Fibroblast of the aortic adventitia (primary cell): ENCODE data around the gene APOBEC3G. TPM values are rescaled to one million over a fixed set of nuclear protein-coding genes. Genes with fewer than 3 reads are reported as not detected.

Source experiments
- DNase-seq: peaks from one replicate; pipeline ENCODE4 v3.0.0-alpha.2; 2010; ENCODE audit warnings: low read depth
- H3K4me3 ChIP-seq: 2 replicates; pipeline ENCODE4 v1.5.1; 2011; ENCODE audit warnings: low read depth, mild to moderate bottlenecking, control low read depth, low read length, moderate library complexity
- CTCF ChIP-seq: IDR thresholded peaks from 2 replicates; pipeline ENCODE4 v1.5.1; 2011; ENCODE audit warnings: mild to moderate bottlenecking, low read length, control low read depth, inconsistent platforms; ENCODE audit not compliant: insufficient read depth
- total RNA-seq: library from RNA; depleted of rRNA; stranded (reverse); fragments of >200 nt; gene quantifications from 2 replicates; pipeline ENCODE4 v1.2.3, GENCODE V29; 2012; ENCODE audit warnings: low replicate concordance

Gene APOBEC3G
- total RNA-seq, 1 donor: 7.4 TPM

- no peak overlapping the region for H3K4me3 ChIP-seq
- DNase-seq: no peak
- no peak for TF ChIP-seq CTCF
Measured at GRCh38 chr22:39080052-39080762, 3.1 kb downstream of the APOBEC3G start.

- H3K4me3 ChIP-seq: no peak overlapping the region
- TF ChIP-seq CTCF: no peak
- DNase-seq: no peak
Measured at GRCh38 chr22:39081016-39081415, 3.9 kb downstream of the APOBEC3G start.

GRCh38 chr22:39081598-39081997 lies 4.5 kb downstream of the APOBEC3G start:
- TF ChIP-seq CTCF: no peak
- no peak overlapping the region for H3K4me3 ChIP-seq
- DNase-seq: no peak

- no peak for TF ChIP-seq CTCF
- no peak overlapping the region for H3K4me3 ChIP-seq
- no peak for DNase-seq
Measured at GRCh38 chr22:39083212-39084165, 6.4 kb downstream of the APOBEC3G start.

GRCh38 chr22:39084666-39085065 lies 7.6 kb downstream of the APOBEC3G start:
- no peak for TF ChIP-seq CTCF
- no peak overlapping the region for H3K4me3 ChIP-seq
- DNase-seq: no peak

GRCh38 chr22:39087098-39087497 lies 10.0 kb downstream of the APOBEC3G start:
- TF ChIP-seq CTCF: no peak
- DNase-seq: no peak

More at GRCh38 chr22:39087098-39087497, 10.0 kb downstream of the APOBEC3G start:
- H3K4me3 ChIP-seq: no peak overlapping the region
